AG04449 (cell line): Measurements from ENCODE around the gene ABLIM1.

Experiments
- CTCF ChIA-PET: fragments of 350-600 bp; formaldehyde crosslinking; extraction: SDS; loops from one replicate; lab custom pipeline; 2021; ENCODE audit warnings: antibody characterized with exemption; lab: Yijun Ruan, JAX
- POLR2A ChIA-PET: fragments of 400-600, 350-600 bp; formaldehyde crosslinking; extraction: SDS; loops from one replicate; lab custom pipeline; 2020; ENCODE audit warnings: antibody characterized with exemption, inconsistent platforms; lab: Yijun Ruan, JAX
- DNase-seq: peaks from one replicate; pipeline ENCODE4 v3.0.0-alpha.2; 2010; ENCODE audit warnings: low read depth, low spot score
- H3K4me3 ChIP-seq: 2 replicates; pipeline ENCODE4 v1.5.1; 2011; ENCODE audit warnings: low read depth, mild to moderate bottlenecking, control low read depth, low read length
- CTCF ChIP-seq: IDR thresholded peaks from one replicate; pipeline ENCODE4 v1.5.1; 2011; ENCODE audit warnings: mild to moderate bottlenecking, moderate library complexity, low read length, control low read depth, inconsistent platforms; ENCODE audit not compliant: insufficient read depth; ENCODE audit errors: missing control alignments

The ABLIM1 gene

GRCh38 chr10:114603303-114603702 lies 54.8 kb downstream of the ABLIM1 start:
- no peak for TF ChIP-seq CTCF
- H3K4me3 ChIP-seq, result no peak overlapping the region
- no peak for DNase-seq
- POLR2A ChIA-PET, result no interaction called here
- CTCF ChIA-PET, result interaction anchor here (0.7 to 1.0 kb wide), 2 partner anchors 14 to 50 kb away, joined by 3 read pairs; no protein-coding TSS in a partner anchor

GRCh38 chr10:114600057-114600456 lies 58.0 kb downstream of the ABLIM1 start:
- TF ChIP-seq CTCF, result no peak
- no peak overlapping the region for H3K4me3 ChIP-seq
- CTCF ChIA-PET, result interaction anchor here (0.9 to 1.2 kb wide), 3 partner anchors 8 to 130 kb away, joined by 3 read pairs; no protein-coding TSS in a partner anchor
- POLR2A ChIA-PET, result interaction anchor here (0.6 kb wide), 1 partner anchor 462 kb away, joined by 3 read pairs; no protein-coding TSS in a partner anchor
- DNase-seq, result no peak

GRCh38 chr10:114596793-114597192 lies 61.3 kb downstream of the ABLIM1 start:
- CTCF ChIA-PET, result no interaction called here
- no peak overlapping the region for H3K4me3 ChIP-seq
- POLR2A ChIA-PET, result no interaction called here
- no peak for DNase-seq
- TF ChIP-seq CTCF, result no peak

- CTCF ChIA-PET, result interaction anchor here (1.0 kb wide), 1 partner anchor 192 kb away, joined by 4 read pairs; no protein-coding TSS in a partner anchor
- POLR2A ChIA-PET, result no interaction called here
- no peak for DNase-seq
- H3K4me3 ChIP-seq, result no peak overlapping the region
- TF ChIP-seq CTCF, result no peak
Measured at GRCh38 chr10:114593816-114594468, 64.1 kb downstream of the ABLIM1 start.

- no peak overlapping the region for H3K4me3 ChIP-seq
- CTCF ChIA-PET, result interaction anchor here (2.1 kb wide), 1 partner anchor 11 kb away, joined by 4 read pairs; no protein-coding TSS in a partner anchor
- TF ChIP-seq CTCF, result no peak
- no peak for DNase-seq
- POLR2A ChIA-PET, result no interaction called here
Measured at GRCh38 chr10:114593240-114593792, 64.8 kb downstream of the ABLIM1 start.

GRCh38 chr10:114590993-114591392 lies 67.1 kb downstream of the ABLIM1 start:
- POLR2A ChIA-PET, result no interaction called here
- no peak for DNase-seq
- H3K4me3 ChIP-seq, result no peak overlapping the region
- CTCF ChIA-PET, result no interaction called here
- TF ChIP-seq CTCF, result no peak
